HUES64 (cell line): ENCODE data around the gene HRH3.

Experiments used
- H3K27ac ChIP-seq: 2 replicates; pipeline ENCODE4 v1.7.0; 2013; ENCODE audit warnings: low read depth, low read length, inconsistent platforms
- H3K27me3 ChIP-seq: 2 replicates; pipeline ENCODE4 v1.6.1; 2013; ENCODE audit warnings: mild to moderate bottlenecking, low read length; ENCODE audit not compliant: insufficient read depth
- H3K36me3 ChIP-seq: 2 replicates; pipeline ENCODE4 v1.6.1; 2013; ENCODE audit warnings: mild to moderate bottlenecking, low read length; ENCODE audit not compliant: insufficient read depth
- H3K4me1 ChIP-seq: 2 replicates; pipeline ENCODE4 v1.6.1; 2013; ENCODE audit warnings: mild to moderate bottlenecking, low read length, moderate library complexity; ENCODE audit not compliant: insufficient read depth
- H3K4me3 ChIP-seq: 2 replicates; pipeline ENCODE4 v1.5.1; 2013; ENCODE audit warnings: mild to moderate bottlenecking, low read length, moderate library complexity
- H3K9ac ChIP-seq: 2 replicates; pipeline ENCODE4 v1.6.1; 2013; ENCODE audit warnings: mild to moderate bottlenecking, low read depth, low read length
- H3K9me3 ChIP-seq: 2 replicates; pipeline ENCODE4 v1.6.1; 2013; ENCODE audit warnings: low read depth, low read length; ENCODE audit not compliant: insufficient read depth
- WGBS: fragments of 150-250, 120-280 bp; methylation state at CpG from one replicate; pipeline ENCODE4 v1.1.7; 2013; ENCODE audit warnings: missing lambda C conversion rate; 5-methylcytosine and 5-hydroxymethylcytosine counted together

The HRH3 gene

DNA sequence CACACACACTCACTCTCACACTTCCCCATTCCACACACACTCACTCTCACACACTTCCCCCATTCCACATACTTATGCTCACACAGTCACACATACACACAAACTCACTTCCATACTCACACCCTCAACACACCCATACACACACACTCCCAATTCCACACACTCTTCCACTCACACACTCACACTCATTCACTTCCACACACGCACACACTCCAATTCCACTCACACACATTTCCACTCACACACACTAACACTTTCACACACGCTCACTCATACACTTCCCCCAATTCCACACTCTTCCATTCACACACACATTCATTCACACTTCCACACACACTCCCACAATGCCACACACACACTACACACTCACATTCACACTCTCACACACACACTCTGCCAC, 10.2 kb upstream of the HRH3 start:
- Histone ChIP-seq H3K27ac (no peak overlapping the region), H3K9ac (no peak overlapping the region), H3K27me3 (no peaks in the 10 kb centered on the region), H3K4me3 (no peak overlapping the region), H3K4me1 (no peaks in the 10 kb centered on the region), H3K9me3 (no peaks in the 10 kb centered on the region), H3K36me3 (no peaks in the 10 kb centered on the region)
- 90% methylated on average over 2 of the region's 2 CpGs for WGBS

GRCh38 chr20:62229667-62230066, 9.6 kb upstream of the HRH3 start:
- H3K27ac ChIP-seq = no peak overlapping the region
- no peak overlapping the region for H3K9ac ChIP-seq
- WGBS = 70% methylated on average over 4 of the region's 4 CpGs
- no peaks in the 10 kb centered on the region for H3K36me3 ChIP-seq
- 0 out of 2 replicates have a peak, but pooled peaks cover 3% of the 10 kb centered on the region for H3K27me3 ChIP-seq
- H3K4me3 ChIP-seq = no peak overlapping the region
- no peaks in the 10 kb centered on the region for H3K9me3 ChIP-seq
- no peaks in the 10 kb centered on the region for H3K4me1 ChIP-seq

GRCh38 chr20:62228982-62229545, 9.0 kb upstream of the HRH3 start:
- Histone ChIP-seq H3K4me1 (no peaks in the 10 kb centered on the region), H3K27ac (no peak overlapping the region), H3K36me3 (no peaks in the 10 kb centered on the region), H3K9ac (no peak overlapping the region), H3K4me3 (no peak overlapping the region), H3K27me3 (0 out of 2 replicates have a peak, but pooled peaks cover 8% of the 10 kb centered on the region), H3K9me3 (no peaks in the 10 kb centered on the region)
- WGBS = 88% methylated on average over 7 of the region's 7 CpGs

GRCh38 chr20:62227977-62228958, 8.2 kb upstream of the HRH3 start:
- peaks cover 13% of the 10 kb centered on the region; the same call in 1 of the 2 replicates for H3K27me3 ChIP-seq
- H3K36me3 ChIP-seq = no peaks in the 10 kb centered on the region
- WGBS = 75% methylated on average over 37 of the region's 37 CpGs
- no peak overlapping the region for H3K4me3 ChIP-seq
- H3K4me1 ChIP-seq = no peaks in the 10 kb centered on the region
- H3K9ac ChIP-seq = no peak overlapping the region
- H3K27ac ChIP-seq = no peak overlapping the region
- no peaks in the 10 kb centered on the region for H3K9me3 ChIP-seq

GRCh38 chr20:62227591-62227976, 7.5 kb upstream of the HRH3 start:
- WGBS = 82% methylated on average over 10 of the region's 10 CpGs
- no peak overlapping the region for H3K27ac ChIP-seq

DNA sequence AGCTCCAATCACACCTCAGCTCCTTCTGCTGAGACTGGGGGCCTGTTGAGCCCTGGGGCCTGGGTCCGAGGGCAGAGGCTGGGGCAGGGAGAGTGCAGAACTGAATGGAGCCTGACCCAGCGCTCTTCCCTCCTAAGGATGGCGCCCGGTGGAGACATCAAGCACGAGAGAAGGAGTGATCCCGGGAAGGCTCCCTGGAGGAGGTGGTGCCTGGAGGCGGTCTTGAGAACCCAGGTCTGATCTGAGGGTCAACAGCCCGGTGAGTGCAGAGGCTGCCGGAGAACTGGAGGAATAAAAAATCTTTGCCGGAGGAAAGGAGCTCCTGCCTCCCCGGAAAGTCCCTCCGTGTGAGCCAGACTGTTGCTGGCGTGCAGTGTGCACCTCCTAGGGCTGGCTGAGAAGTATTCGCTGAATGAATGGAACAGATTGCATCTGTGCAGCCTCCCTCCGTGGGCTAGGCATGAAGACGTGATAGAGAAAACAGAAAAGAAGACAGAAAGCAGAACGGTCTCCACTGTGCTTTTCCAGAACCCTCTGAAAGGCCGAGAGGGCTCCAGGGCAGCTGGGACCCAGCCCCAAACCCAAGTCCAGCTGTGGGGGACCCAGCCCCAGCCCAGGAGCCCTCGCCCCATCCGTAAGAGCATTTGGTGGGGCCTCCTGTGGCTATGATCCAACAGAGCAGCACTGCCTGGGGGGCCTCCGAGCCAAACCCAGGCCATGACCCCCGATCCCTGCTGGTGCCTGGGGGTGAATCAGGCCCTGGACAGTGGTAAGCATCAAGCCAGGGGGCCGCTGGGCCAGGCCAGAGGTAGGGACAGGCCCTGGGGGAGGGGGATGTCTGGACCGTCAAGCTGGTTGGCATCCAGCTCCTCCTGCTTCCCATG, 6.9 kb upstream of the HRH3 start:
- H3K27ac ChIP-seq = no peak overlapping the region
- H3K4me3 ChIP-seq = no peak overlapping the region
- H3K4me1 ChIP-seq = no peaks in the 10 kb centered on the region
- no peaks in the 10 kb centered on the region for H3K9me3 ChIP-seq
- H3K27me3 ChIP-seq = peaks cover 26% of the 10 kb centered on the region
- no peak overlapping the region for H3K9ac ChIP-seq
- 85% methylated on average over 24 of the region's 24 CpGs for WGBS
- no peaks in the 10 kb centered on the region for H3K36me3 ChIP-seq

More at GRCh38 chr20:62227591-62227976, 7.5 kb upstream of the HRH3 start:
- Histone ChIP-seq H3K9ac (no peak overlapping the region), H3K4me3 (no peak overlapping the region), H3K4me1 (no peaks in the 10 kb centered on the region), H3K9me3 (no peaks in the 10 kb centered on the region), H3K27me3 (peaks cover 20% of the 10 kb centered on the region; the same call in 1 of the 2 replicates), H3K36me3 (no peaks in the 10 kb centered on the region)

DNA sequence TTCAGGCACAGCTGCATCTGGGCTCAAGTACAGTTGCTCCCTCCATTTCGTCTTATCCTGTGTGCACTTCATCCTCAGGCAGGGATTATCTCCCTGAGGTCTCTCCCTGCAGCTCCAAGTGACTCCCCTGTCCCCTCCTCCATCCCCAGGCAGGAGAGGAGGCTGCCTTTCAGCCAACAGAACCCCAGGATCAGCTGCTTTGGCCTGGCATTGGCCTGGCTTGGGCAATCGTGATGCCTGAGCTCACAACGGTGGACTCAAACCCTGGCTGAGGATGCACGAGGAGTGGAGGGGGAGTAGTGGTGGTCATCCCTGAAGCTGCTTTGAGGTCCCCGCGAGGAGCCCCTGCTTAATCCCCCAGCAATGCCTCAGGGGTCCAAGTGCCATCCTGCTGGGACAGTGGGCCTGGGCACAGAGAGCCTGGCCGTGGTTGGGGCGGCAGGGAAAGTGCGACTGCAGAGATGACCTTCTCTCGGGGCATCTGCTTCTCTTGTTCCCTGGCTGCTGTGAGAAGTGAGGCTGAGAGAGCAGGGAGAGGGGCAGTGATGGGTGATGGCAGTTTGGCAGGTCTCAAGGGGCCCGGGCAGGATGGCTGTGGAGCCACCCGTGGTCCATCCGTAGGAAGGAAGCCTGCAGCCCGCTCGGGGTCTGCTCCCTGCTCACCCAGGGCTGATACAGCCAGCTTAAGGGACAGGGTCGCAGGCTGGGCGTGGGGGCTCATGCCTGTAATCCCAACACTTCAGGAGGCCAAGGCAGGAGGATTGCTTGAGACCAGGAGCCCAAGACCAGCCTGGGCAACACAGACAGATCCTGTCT, 6.0 kb upstream of the HRH3 start:
- 89% methylated on average over 17 of the region's 17 CpGs for WGBS
- H3K27me3 ChIP-seq = peaks cover 35% of the 10 kb centered on the region
- H3K9ac ChIP-seq = no peak overlapping the region
- H3K4me3 ChIP-seq = no peak overlapping the region
- H3K9me3 ChIP-seq = no peaks in the 10 kb centered on the region
- no peak overlapping the region for H3K27ac ChIP-seq
- H3K36me3 ChIP-seq = no peaks in the 10 kb centered on the region
- H3K4me1 ChIP-seq = peaks cover 3% of the 10 kb centered on the region; the same call in 1 of the 2 replicates

GRCh38 chr20:62225026-62225425, 4.9 kb upstream of the HRH3 start:
- H3K9me3 ChIP-seq = no peaks in the 10 kb centered on the region
- WGBS = 90% methylated on average over 13 of the region's 13 CpGs
- peaks cover 3% of the 10 kb centered on the region; the same call in 1 of the 2 replicates for H3K4me1 ChIP-seq
- H3K27ac ChIP-seq = no peak overlapping the region
- H3K9ac ChIP-seq = no peak overlapping the region
- H3K27me3 ChIP-seq = peaks cover 43% of the 10 kb centered on the region
- H3K4me3 ChIP-seq = no peak overlapping the region
- no peaks in the 10 kb centered on the region for H3K36me3 ChIP-seq

GRCh38 chr20:62224113-62224855, 4.2 kb upstream of the HRH3 start:
- WGBS = 80% methylated on average over 19 of the region's 21 CpGs
- Histone ChIP-seq H3K27me3 (peaks cover 48% of the 10 kb centered on the region), H3K9me3 (no peaks in the 10 kb centered on the region), H3K36me3 (no peaks in the 10 kb centered on the region), H3K4me3 (no peak overlapping the region), H3K4me1 (peaks cover 3% of the 10 kb centered on the region; the same call in 1 of the 2 replicates), H3K9ac (no peak overlapping the region), H3K27ac (no peak overlapping the region)

- Histone ChIP-seq H3K36me3 (no peaks in the 10 kb centered on the region), H3K27me3 (peaks cover 55% of the 10 kb centered on the region), H3K4me3 (no peak overlapping the region), H3K4me1 (peaks cover 6% of the 10 kb centered on the region), H3K9ac (no peak overlapping the region), H3K27ac (no peak overlapping the region), H3K9me3 (no peaks in the 10 kb centered on the region)
- 86% methylated on average over 9 of the region's 9 CpGs for WGBS
Observed at GRCh38 chr20:62223571-62223970, 3.5 kb upstream of the HRH3 start.
